ENCODE measurements around the gene KRT39. TPM values are rescaled to one million over a fixed set of nuclear protein-coding genes. Genes with fewer than 3 reads are reported as not detected.

KRT39 gene
- total RNA-seq, 2 donors from 2014 or later = not detected

DNA sequence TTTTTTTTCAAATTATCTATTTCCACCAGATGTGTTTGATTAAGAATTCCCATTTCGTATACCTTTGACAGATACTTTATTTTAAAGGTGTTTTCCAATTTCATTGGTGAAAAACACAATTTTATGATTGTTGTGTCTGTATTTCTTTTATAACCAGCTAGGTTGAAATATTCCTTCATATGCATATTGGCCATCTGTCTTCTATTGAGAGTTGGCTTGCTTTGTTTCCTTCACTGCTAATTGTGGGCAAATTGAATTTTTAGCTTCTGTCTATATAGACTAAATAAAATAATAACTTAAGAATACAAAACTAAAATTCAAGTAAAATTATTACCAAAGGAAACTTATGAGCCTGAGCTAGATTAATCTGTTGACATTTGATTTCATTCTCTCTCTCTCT, 28.4 kb upstream of the KRT39 start:
- no peak overlapping the region for H3K4me3 ChIP-seq (ENCODE audit: low read length)
- no peak for DNase-seq
- no peaks in the 10 kb centered on the region for H3K9me3 Mint-ChIP-seq
- no peaks in the 10 kb centered on the region for H3K4me1 ChIP-seq (ENCODE audit: control insufficient read depth, insufficient read depth, low read length)
- H3K9me3 ChIP-seq (ENCODE audit: control insufficient read depth, low read length) = peaks cover 5% of the 10 kb centered on the region
- H3K36me3 ChIP-seq (ENCODE audit: control insufficient read depth, insufficient read depth, low read length) = no peaks in the 10 kb centered on the region
- no peak overlapping the region for H3K27ac ChIP-seq (ENCODE audit: low read depth, low read length)
- peaks cover 6% of the 10 kb centered on the region for H3K4me1 Mint-ChIP-seq
- H3K9ac ChIP-seq (ENCODE audit: extremely low read depth, low read length, poor library complexity, severe bottlenecking) = no peak overlapping the region
- no peaks in the 10 kb centered on the region for H3K36me3 Mint-ChIP-seq (ENCODE audit: low read depth)
- H3K27me3 ChIP-seq (ENCODE audit: control insufficient read depth, insufficient read depth, low read length, poor library complexity, severe bottlenecking) = no peaks in the 10 kb centered on the region
- H3K27ac Mint-ChIP-seq = no peak overlapping the region
- no peak overlapping the region for H3K4me3 Mint-ChIP-seq
- TF ChIP-seq, protein P1, sequence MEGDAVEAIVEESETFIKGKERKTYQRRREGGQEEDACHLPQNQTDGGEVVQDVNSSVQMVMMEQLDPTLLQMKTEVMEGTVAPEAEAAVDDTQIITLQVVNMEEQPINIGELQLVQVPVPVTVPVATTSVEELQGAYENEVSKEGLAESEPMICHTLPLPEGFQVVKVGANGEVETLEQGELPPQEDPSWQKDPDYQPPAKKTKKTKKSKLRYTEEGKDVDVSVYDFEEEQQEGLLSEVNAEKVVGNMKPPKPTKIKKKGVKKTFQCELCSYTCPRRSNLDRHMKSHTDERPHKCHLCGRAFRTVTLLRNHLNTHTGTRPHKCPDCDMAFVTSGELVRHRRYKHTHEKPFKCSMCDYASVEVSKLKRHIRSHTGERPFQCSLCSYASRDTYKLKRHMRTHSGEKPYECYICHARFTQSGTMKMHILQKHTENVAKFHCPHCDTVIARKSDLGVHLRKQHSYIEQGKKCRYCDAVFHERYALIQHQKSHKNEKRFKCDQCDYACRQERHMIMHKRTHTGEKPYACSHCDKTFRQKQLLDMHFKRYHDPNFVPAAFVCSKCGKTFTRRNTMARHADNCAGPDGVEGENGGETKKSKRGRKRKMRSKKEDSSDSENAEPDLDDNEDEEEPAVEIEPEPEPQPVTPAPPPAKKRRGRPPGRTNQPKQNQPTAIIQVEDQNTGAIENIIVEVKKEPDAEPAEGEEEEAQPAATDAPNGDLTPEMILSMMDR (conservative IDR thresholded peaks at IDR 0.05) = no peak
- H3K27me3 Mint-ChIP-seq (ENCODE audit: insufficient read depth) = no peaks in the 10 kb centered on the region
- WGBS, 2 experiments (ENCODE audit: insufficient coverage in 1 of 2, insufficient read length in 1 of 2) = 100% methylated on average over 1 of the region's 1 CpG; no CpG with 5 or more reads in 1 of the 2 experiments

DNA sequence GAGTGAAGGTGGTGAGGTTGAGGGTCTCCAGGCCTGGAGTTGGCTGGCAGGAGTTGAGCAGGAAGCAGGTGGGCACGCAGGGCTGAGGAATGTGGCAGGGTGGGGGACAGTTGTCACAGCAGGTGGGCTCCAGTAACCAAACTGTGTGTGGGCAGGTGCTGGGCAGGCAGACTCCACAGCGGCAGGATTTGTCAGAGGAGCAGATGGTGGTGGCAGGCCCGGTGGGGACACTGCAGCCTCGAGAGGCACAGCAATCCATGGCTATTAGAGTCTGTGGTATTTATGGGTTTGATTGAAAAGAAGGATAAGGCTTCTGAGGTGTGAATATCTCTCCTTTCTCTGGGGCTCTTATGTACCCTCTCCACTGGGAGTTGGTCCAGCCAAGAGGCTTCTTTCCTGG, 27.1 kb upstream of the KRT39 start, which contains the start of gene KRTAP3-3:
Gene KRTAP3-3, minus strand, starts transcription at position 326 of the 400 bp plus-strand sequence. Its CDS starts 67 bp downstream, at position 259.
- WGBS, 2 experiments (ENCODE audit: insufficient coverage in 1 of 2, insufficient read length in 1 of 2) = 95% methylated on average over 4 of the region's 4 CpGs; no CpG with 5 or more reads in 1 of the 2 experiments
- TF ChIP-seq, protein P1 (conservative IDR thresholded peaks at IDR 0.05) = no peak
- Mint-ChIP-seq H3K36me3 (ENCODE audit: low read depth) (no peaks in the 10 kb centered on the region), H3K4me3 (no peak within 1 kb of the TSS), H3K27me3 (ENCODE audit: insufficient read depth) (no peaks in the 10 kb centered on the region), H3K9me3 (no peaks in the 10 kb centered on the region), H3K4me1 (peaks cover 6% of the 10 kb centered on the region), H3K27ac (no peak within 1 kb of the TSS)
- Histone ChIP-seq H3K9ac (ENCODE audit: extremely low read depth, low read length, poor library complexity, severe bottlenecking) (no peak within 1 kb of the TSS), H3K27me3 (ENCODE audit: control insufficient read depth, insufficient read depth, low read length, poor library complexity, severe bottlenecking) (no peaks in the 10 kb centered on the region), H3K4me1 (ENCODE audit: control insufficient read depth, insufficient read depth, low read length) (no peaks in the 10 kb centered on the region), H3K9me3 (ENCODE audit: control insufficient read depth, low read length) (peaks cover 5% of the 10 kb centered on the region), H3K27ac (ENCODE audit: low read depth, low read length) (no peak within 1 kb of the TSS), H3K4me3 (ENCODE audit: low read length) (no peak within 1 kb of the TSS), H3K36me3 (ENCODE audit: control insufficient read depth, insufficient read depth, low read length) (no peaks in the 10 kb centered on the region)
- no peak for DNase-seq

DNA sequence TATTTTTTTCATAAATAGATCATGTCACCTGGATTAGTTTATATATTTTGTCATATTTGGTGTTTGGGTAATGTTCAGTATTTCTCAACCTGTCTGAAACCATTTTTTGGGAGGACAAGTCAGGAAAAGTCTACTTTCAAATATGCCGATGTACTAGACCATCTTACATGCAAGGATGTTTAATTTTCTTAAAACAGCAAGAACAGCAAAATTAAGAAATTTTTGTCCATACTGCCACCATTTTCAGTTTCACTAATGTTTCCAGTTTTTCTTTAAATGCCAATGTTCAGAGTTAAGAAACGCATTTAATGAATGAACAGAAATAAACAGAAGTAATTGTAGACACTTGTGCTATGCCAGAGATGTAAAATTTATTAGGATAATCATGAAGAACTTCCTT, 26.3 kb upstream of the KRT39 start:
- H3K4me1 Mint-ChIP-seq = peaks cover 6% of the 10 kb centered on the region
- 91 to 95% methylated on average over 2 of the region's 2 CpGs for WGBS, 2 experiments (ENCODE audit: insufficient coverage in 1 of 2, insufficient read length in 1 of 2)
- DNase-seq = no peak
- TF ChIP-seq, protein P1 (conservative IDR thresholded peaks at IDR 0.05) = no peak
- Histone ChIP-seq H3K4me3 (ENCODE audit: low read length) (no peak overlapping the region), H3K9me3 (ENCODE audit: control insufficient read depth, low read length) (peaks cover 5% of the 10 kb centered on the region), H3K36me3 (ENCODE audit: control insufficient read depth, insufficient read depth, low read length) (no peaks in the 10 kb centered on the region), H3K27me3 (ENCODE audit: control insufficient read depth, insufficient read depth, low read length, poor library complexity, severe bottlenecking) (no peaks in the 10 kb centered on the region), H3K27ac (ENCODE audit: low read depth, low read length) (no peak overlapping the region), H3K9ac (ENCODE audit: extremely low read depth, low read length, poor library complexity, severe bottlenecking) (no peak overlapping the region), H3K4me1 (ENCODE audit: control insufficient read depth, insufficient read depth, low read length) (no peaks in the 10 kb centered on the region)
- H3K27ac Mint-ChIP-seq = no peak overlapping the region
- H3K9me3 Mint-ChIP-seq = no peaks in the 10 kb centered on the region
- H3K4me3 Mint-ChIP-seq = no peak overlapping the region
- H3K27me3 Mint-ChIP-seq (ENCODE audit: insufficient read depth) = no peaks in the 10 kb centered on the region
- no peaks in the 10 kb centered on the region for H3K36me3 Mint-ChIP-seq (ENCODE audit: low read depth)

Measured in endodermal cell (in vitro differentiated cells).